SK-N-SH (cell line): ENCODE results near the gene SLC25A48. TPM values are rescaled to one million over a fixed set of nuclear protein-coding genes. Genes with fewer than 3 reads are reported as not detected.

Experiments
- CTCF ChIA-PET: fragments of 300-600, 350-600 bp; formaldehyde crosslinking; extraction: SDS; loops from one replicate; lab custom pipeline; 2021; lab: Yijun Ruan, JAX
- POLR2A ChIA-PET: fragments of 350-600 bp; sonication (Branson Sonifier 250); formaldehyde crosslinking; extraction: SDS; loops from one replicate; lab custom pipeline; 2020; ENCODE audit warnings: antibody characterized with exemption, inconsistent platforms; lab: Yijun Ruan, JAX
- DNase-seq: peaks from one replicate; pipeline ENCODE4 v3.0.0; 2012
- H2AFZ ChIP-seq: fragments of 200-600 bp; sonication (generic); 2 replicates; pipeline ENCODE4 v1.8.1; 2016; ENCODE audit warnings: antibody characterized with exemption, mild to moderate bottlenecking, low read depth
- H3F3A ChIP-seq: fragments of 200-600 bp; sonication (generic); replicated peaks from 2 replicates; pipeline ENCODE3; 2016; ENCODE audit warnings: antibody characterized with exemption, mild to moderate bottlenecking; ENCODE audit not compliant: insufficient read depth
- H3K27ac ChIP-seq, 2 experiments: fragments of 200-500 bp in 1 of 2; fragments of 200-600 bp in 1 of 2; sonication (Bioruptor generic) in 1 of 2; sonication (generic), shearing (Covaris generic) in 1 of 2; 2 replicates each; pipeline versions ENCODE4 v1.5.1 to v1.6.1; 2014 to 2016; ENCODE audit warnings: low read depth in 2 of 2, inconsistent platforms in 1 of 2, low read length in 1 of 2, mild to moderate bottlenecking in 1 of 2, mixed read lengths in 1 of 2
- H3K27me3 ChIP-seq: fragments of 200-600 bp; sonication (generic), shearing (Covaris generic); 2 replicates; pipeline ENCODE4 v1.6.1; 2016; ENCODE audit warnings: mixed run types; ENCODE audit not compliant: insufficient read depth
- H3K36me3 ChIP-seq, 2 experiments: fragments of 200-500 bp in 1 of 2; fragments of 200-600 bp in 1 of 2; sonication (Bioruptor generic) in 1 of 2; sonication (generic) in 1 of 2; replicated peaks in 1 of 2; 2 replicates each; pipeline versions ENCODE3 to v1.5.1; 2014 to 2016; ENCODE audit warnings: low read length in 1 of 2, mild to moderate bottlenecking in 1 of 2; ENCODE audit not compliant: insufficient read depth in 2 of 2, control insufficient read depth in 1 of 2
- H3K4me1 ChIP-seq, 2 experiments: fragments of 200-500 bp in 1 of 2; fragments of 200-600 bp in 1 of 2; sonication (Bioruptor generic) in 1 of 2; sonication (generic), shearing (Covaris generic) in 1 of 2; 2 replicates each; pipeline versions ENCODE4 v1.5.1 to v1.6.1; 2014 to 2016; ENCODE audit warnings: low read depth in 1 of 2, low read length in 1 of 2, mixed run types in 1 of 2; ENCODE audit not compliant: insufficient read depth in 2 of 2, control insufficient read depth in 1 of 2
- H3K4me2 ChIP-seq: fragments of 200-600 bp; sonication (generic), shearing (Covaris generic); 2 replicates; pipeline ENCODE4 v1.6.1; 2017; ENCODE audit warnings: mixed run types
- H3K4me3 ChIP-seq, 2 experiments: fragments of 200-500 bp in 1 of 2; fragments of 200-600 bp in 1 of 2; sonication (Bioruptor generic) in 1 of 2; sonication (generic), shearing (Covaris generic) in 1 of 2; 2 replicates each; pipeline versions ENCODE4 v1.5.1 to v1.8.1; 2014 to 2016; ENCODE audit warnings: low read depth in 2 of 2, inconsistent platforms in 1 of 2, low read length in 1 of 2, mild to moderate bottlenecking in 1 of 2, mixed read lengths in 1 of 2, moderate library complexity in 1 of 2
- H3K79me2 ChIP-seq: fragments of 200-600 bp; sonication (generic); 2 replicates; pipeline ENCODE4 v1.8.1; 2017; ENCODE audit warnings: mild to moderate bottlenecking; ENCODE audit not compliant: insufficient read depth
- H3K9ac ChIP-seq: fragments of 200-600 bp; sonication (generic); 2 replicates; pipeline ENCODE4 v1.6.1; 2017; ENCODE audit warnings: mixed run types
- H3K9me2 ChIP-seq: fragments of 200-600 bp; sonication (generic); 2 replicates; pipeline ENCODE4 v1.6.1; 2017; ENCODE audit warnings: mixed run types
- H3K9me3 ChIP-seq: fragments of 200-600 bp; sonication (generic); 2 replicates; pipeline ENCODE4 v1.6.1; 2017; ENCODE audit warnings: mixed run types, mild to moderate bottlenecking, moderate library complexity
- H4K20me1 ChIP-seq: fragments of 200-600 bp; sonication (generic); 2 replicates; pipeline ENCODE4 v1.6.1; 2017; ENCODE audit warnings: mild to moderate bottlenecking, mixed run types; ENCODE audit not compliant: insufficient read depth
- ELF1 ChIP-seq: IDR thresholded peaks from 2 replicates; pipeline ENCODE4 v1.4.0; 2012
- FOXJ3 ChIP-seq: sonication (generic); formaldehyde crosslinking; IDR thresholded peaks from 2 replicates; pipeline ENCODE4 v1.5.1; 2020; ENCODE audit warnings: mild to moderate bottlenecking, missing genetic modification reagents
- FOXM1 ChIP-seq: IDR thresholded peaks from 2 replicates; pipeline ENCODE4 v1.4.0; 2012; ENCODE audit warnings: low read depth, mild to moderate bottlenecking
- JUND ChIP-seq: IDR thresholded peaks from 2 replicates; pipeline ENCODE4 v1.4.0; 2012
- RCOR1 ChIP-seq: fragments of 150-350 bp; IDR thresholded peaks from 2 replicates; pipeline ENCODE4 v1.6.1; 2017; ENCODE audit warnings: antibody characterized with exemption, low read length
- REST ChIP-seq: IDR thresholded peaks from 2 replicates; pipeline ENCODE4 v1.6.1; 2012; ENCODE audit warnings: mild to moderate bottlenecking, low read depth, low read length, moderate library complexity
- RFX5 ChIP-seq: IDR thresholded peaks from 2 replicates; pipeline ENCODE4 v1.6.1; 2012; ENCODE audit warnings: mild to moderate bottlenecking, improper control_type of control experiment, low read length
- SIN3A ChIP-seq: IDR thresholded peaks from 2 replicates; pipeline ENCODE4 v1.6.1; 2012; ENCODE audit warnings: low read depth, mild to moderate bottlenecking, low read length, moderate library complexity, borderline replicate concordance
- TCF12 ChIP-seq: IDR thresholded peaks from 2 replicates; pipeline ENCODE4 v1.4.0; 2012
- WGBS: methylation state at CpG from one replicate; pipeline ENCODE4 v1.1.6; 2017; ENCODE audit warnings: low lambda C conversion rate; 5-methylcytosine and 5-hydroxymethylcytosine counted together
- polyA plus RNA-seq, 3 experiments: library from polyadenylated mRNA; depleted of rRNA; stranded (reverse); fragments of >200 nt; gene quantifications; 2 replicates each; pipeline ENCODE4 v1.2.3, GENCODE V29; 2012

The SLC25A48 gene
- polyA plus RNA-seq, 1 of the 3 experiments (the other 2 are of a cell fraction), result 0.23 TPM

DNA sequence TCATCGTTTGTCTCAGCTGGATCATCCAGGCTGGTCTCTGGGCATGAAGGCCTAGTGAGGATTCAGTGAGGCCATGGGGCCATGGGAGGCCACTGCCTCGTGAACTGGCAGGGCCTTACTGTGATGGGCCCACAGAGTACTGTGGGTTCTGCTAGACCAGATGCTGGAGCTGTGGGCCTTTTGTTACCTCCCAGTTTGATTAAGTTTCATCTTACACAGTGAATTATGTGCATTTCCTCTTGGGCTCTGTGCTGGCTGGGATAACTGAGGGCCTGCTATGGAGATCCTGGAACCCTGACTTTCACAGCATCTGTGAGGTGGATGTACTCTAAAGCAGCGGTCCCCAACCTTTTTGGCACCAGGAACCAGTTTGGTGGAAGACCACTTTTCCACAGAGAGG is 19.7 kb upstream of the SLC25A48 start:
- Histone ChIP-seq H3K4me2 (no peak overlapping the region), H3K79me2 (no peaks in the 10 kb centered on the region), H3K27me3 (no peaks in the 10 kb centered on the region; the same call in 1 of the 2 replicates), H3K4me3 (no peak overlapping the region), H3K4me1 (no peaks in the 10 kb centered on the region; a peak in 1 of 4 replicates), H4K20me1 (no peaks in the 10 kb centered on the region), H3K27ac (no peak overlapping the region), H2AFZ (no peak overlapping the region), H3K9ac (no peak overlapping the region), H3K9me2 (no peaks in the 10 kb centered on the region), H3K36me3 (no peaks in the 10 kb centered on the region), H3F3A (no peaks in the 10 kb centered on the region), H3K9me3 (no peaks in the 10 kb centered on the region)
- CTCF ChIA-PET, result no interaction called here
- POLR2A ChIA-PET, result no interaction called here
- DNase-seq, result no peak
- no peak for TF ChIP-seq RCOR1
- no peak for TF ChIP-seq FOXM1
- TF ChIP-seq RFX5, result no peak
- no peak for TF ChIP-seq FOXJ3 (CRISPR knock-in tag)
- no peak for TF ChIP-seq JUND
- TF ChIP-seq TCF12, result no peak
- no peak for TF ChIP-seq ELF1
- no peak for TF ChIP-seq SIN3A
- WGBS, result 7% methylated on average over 3 of the region's 3 CpGs

- no peaks in the 10 kb centered on the region for H3K9me2 ChIP-seq
- POLR2A ChIA-PET, result no interaction called here
- no peaks in the 10 kb centered on the region for H3K79me2 ChIP-seq
- H3K9ac ChIP-seq, result no peak overlapping the region
- no peaks in the 10 kb centered on the region for H3K4me1 ChIP-seq
- H3K4me3 ChIP-seq, result no peak overlapping the region
- no peaks in the 10 kb centered on the region for H3K36me3 ChIP-seq
- H3K27me3 ChIP-seq, result no peaks in the 10 kb centered on the region
- no peaks in the 10 kb centered on the region for H3K9me3 ChIP-seq
- no peak for DNase-seq
- no peak for TF ChIP-seq REST
- TF ChIP-seq, all 33 proteins: peak for 0
- Histone ChIP-seq H3K4me2 (no peak overlapping the region), H4K20me1 (no peaks in the 10 kb centered on the region), H3F3A (no peaks in the 10 kb centered on the region), H2AFZ (no peak overlapping the region), H3K27ac (no peak overlapping the region)
- WGBS, result 14% methylated on average over 4 of the region's 5 CpGs
- CTCF ChIA-PET, result interaction anchor here (1.6 to 5.7 kb wide), 4 partner anchors 9 to 355 kb away, joined by 5 to 41 read pairs (median 6); no protein-coding TSS in a partner anchor
Observed at GRCh38 chr5:135821061-135821801, 13.2 kb upstream of the SLC25A48 start.
